Esophagus muscularis mucosa (tissue), 4 donors: ENCODE data around the gene RICTOR. TPM values are rescaled to one million over a fixed set of nuclear protein-coding genes. Genes with fewer than 3 reads are reported as not detected.

Experiments
- DNase-seq: peaks from one replicate; pipeline ENCODE4 v3.0.0-alpha.2; 2017; ENCODE audit errors: extremely low spot score
- H3K27ac ChIP-seq, 4 donors: fragments of 200-600 bp; sonication (generic); replicated peaks in 1 of 4; 1 replicate in 3 of 4; 2 replicates in 1 of 4; pipeline ENCODE4 v1.5.1; 2016 to 2019; ENCODE audit warnings: mild to moderate bottlenecking in 1 of 4
- H3K27me3 ChIP-seq, 4 donors: fragments of 200-600 bp; sonication (generic); one replicate each; pipeline versions ENCODE4 v1.5.1 to v1.6.0; 2016 to 2019
- H3K36me3 ChIP-seq, 4 donors: fragments of 200-600 bp; sonication (generic); one replicate each; pipeline ENCODE4 v1.5.1; 2016 to 2019
- H3K4me1 ChIP-seq, 4 donors: fragments of 200-600 bp; sonication (generic); one replicate each; pipeline ENCODE4 v1.5.1; 2016 to 2019
- H3K4me3 ChIP-seq, 4 donors: fragments of 200-600 bp; sonication (generic); 1 replicate in 2 of 4; 2 replicates in 2 of 4; pipeline ENCODE4 v1.5.1; 2016 to 2019; ENCODE audit warnings: mild to moderate bottlenecking in 4 of 4, moderate library complexity in 1 of 4
- H3K9me3 ChIP-seq, 4 donors: fragments of 200-600 bp; sonication (generic); 1 replicate in 3 of 4; 2 replicates in 1 of 4; pipeline ENCODE4 v1.5.1; 2016 to 2019
- CTCF ChIP-seq, 3 experiments: fragments of 200-600 bp in 2 of 3; fragments of 450-650 bp in 1 of 3; sonication (generic) in 2 of 3; IDR thresholded peaks; one replicate each; pipeline ENCODE4 v1.5.1; 2017 to 2019; ENCODE audit warnings: antibody characterized with exemption in 3 of 3, mild to moderate bottlenecking in 2 of 3, moderate library complexity in 1 of 3
- EP300 ChIP-seq: sonication (generic); formaldehyde crosslinking; IDR thresholded peaks from one replicate; pipeline ENCODE4 v1.6.1; 2017; ENCODE audit warnings: antibody characterized with exemption
- POLR2A ChIP-seq: fragments of 450-650 bp; IDR thresholded peaks from one replicate; pipeline ENCODE4 v1.6.1; 2017; ENCODE audit warnings: antibody characterized with exemption, moderate library complexity, mild to moderate bottlenecking, low read depth
- POLR2AphosphoS5 ChIP-seq, 2 donors: sonication (generic); formaldehyde crosslinking; IDR thresholded peaks; one replicate each; pipeline ENCODE4 v1.6.1; 2017; ENCODE audit warnings: antibody characterized with exemption in 2 of 2
- WGBS: methylation state at CpG from one replicate; pipeline ENCODE4 v1.1.5; 2018; 5-methylcytosine and 5-hydroxymethylcytosine counted together
- intact Hi-C: fragments of 100-400 bp; cut with DNase I; formaldehyde crosslinking; loops from one replicate; pipeline ENCODE4 v1.15.1; 2023
- total RNA-seq, 4 donors: library from RNA; depleted of rRNA; stranded (reverse); fragments of >200 nt; gene quantifications; one replicate each; pipeline versions ENCODE4 v1.1.0 to v1.2.1, GENCODE V29; 2016

Gene RICTOR
- total RNA-seq, 4 donors from 2014 or later = 22.5 to 34.1 (median 26.1) TPM

- H3K4me3 ChIP-seq = no peak overlapping the region
- intact Hi-C loops = no loop called here
- H3K36me3 ChIP-seq = no peaks in the 10 kb centered on the region
- no peak for DNase-seq
- WGBS = 67% methylated on average over 3 of the region's 3 CpGs
- no peaks in the 10 kb centered on the region for H3K27me3 ChIP-seq
- no peak for TF ChIP-seq POLR2AphosphoS5 (IDR thresholded peaks at IDR 0.05)
- TF ChIP-seq CTCF (IDR thresholded peaks at IDR 0.05) = no peak
- TF ChIP-seq EP300 = no peak
- TF ChIP-seq POLR2A = no peak
- H3K9me3 ChIP-seq = no peaks in the 10 kb centered on the region
- peaks cover 0 to 5% (median 2%) of the 10 kb centered on the region in 4 donors for H3K4me1 ChIP-seq
- H3K27ac ChIP-seq = no peak overlapping the region
Observed at GRCh38 chr5:39119404-39120051, 45.3 kb upstream of the RICTOR start.

- H3K36me3 ChIP-seq = no peaks in the 10 kb centered on the region
Observed at GRCh38 chr5:39118638-39119037, 44.4 kb upstream of the RICTOR start.

GRCh38 chr5:39117401-39117800 lies 43.2 kb upstream of the RICTOR start:
- no peaks in the 10 kb centered on the region for H3K9me3 ChIP-seq
- H3K4me3 ChIP-seq = no peak overlapping the region
- TF ChIP-seq CTCF (IDR thresholded peaks at IDR 0.05) = no peak
- no peak for TF ChIP-seq POLR2AphosphoS5 (IDR thresholded peaks at IDR 0.05)
- intact Hi-C loops = no loop called here
- no peak for DNase-seq
- peaks cover 0 to 5% (median 2%) of the 10 kb centered on the region in 4 donors for H3K4me1 ChIP-seq
- H3K27me3 ChIP-seq = no peaks in the 10 kb centered on the region
- WGBS = 86% methylated on average over 2 of the region's 2 CpGs
- H3K36me3 ChIP-seq = no peaks in the 10 kb centered on the region
- no peak overlapping the region for H3K27ac ChIP-seq

More at GRCh38 chr5:39118638-39119037, 44.4 kb upstream of the RICTOR start:
- WGBS = 77% methylated on average over 2 of the region's 2 CpGs
- intact Hi-C loops = no loop called here
- H3K27me3 ChIP-seq = no peaks in the 10 kb centered on the region
- H3K4me3 ChIP-seq = no peak overlapping the region
- DNase-seq = no peak
- no peaks in the 10 kb centered on the region for H3K9me3 ChIP-seq
- no peak for TF ChIP-seq POLR2A
- no peak for TF ChIP-seq POLR2AphosphoS5 (IDR thresholded peaks at IDR 0.05)
- TF ChIP-seq CTCF (IDR thresholded peaks at IDR 0.05) = no peak
- no peak for TF ChIP-seq EP300
- no peak overlapping the region for H3K27ac ChIP-seq
- peaks cover 0 to 5% (median 2%) of the 10 kb centered on the region in 4 donors for H3K4me1 ChIP-seq

- DNase-seq = no peak
- Histone ChIP-seq H3K27me3 (no peaks in the 10 kb centered on the region), H3K4me1 (peaks cover 0 to 5% (median 2%) of the 10 kb centered on the region in 4 donors), H3K4me3 (no peak overlapping the region), H3K36me3 (no peaks in the 10 kb centered on the region), H3K9me3 (no peaks in the 10 kb centered on the region), H3K27ac (no peak overlapping the region)
- WGBS = 89% methylated on average over 3 of the region's 3 CpGs
- no peak for TF ChIP-seq EP300
- TF ChIP-seq POLR2AphosphoS5 (IDR thresholded peaks at IDR 0.05) = no peak
- TF ChIP-seq POLR2A = no peak
- no peak for TF ChIP-seq CTCF (IDR thresholded peaks at IDR 0.05)
- intact Hi-C loops = no loop called here
Observed at GRCh38 chr5:39116344-39117170, 42.4 kb upstream of the RICTOR start.
